HepG2 (cell line): Measurements from ENCODE around the gene OVOL3. TPM values are rescaled to one million over a fixed set of nuclear protein-coding genes. Genes with fewer than 3 reads are reported as not detected.

ENCODE experiments used
- FLYWCH1 ChIP-seq: sonication (generic); formaldehyde crosslinking; IDR thresholded peaks from 2 replicates; pipeline ENCODE4 v1.8.1; 2023; ENCODE audit warnings: mild to moderate bottlenecking, missing genetic modification reagents
- KMT2A ChIP-seq: sonication (generic); formaldehyde crosslinking; IDR thresholded peaks from 2 replicates; pipeline ENCODE4 v1.4.0; 2020; ENCODE audit warnings: missing genetic modification reagents
- MAF1 ChIP-seq: sonication (generic); formaldehyde crosslinking; IDR thresholded peaks from 2 replicates; pipeline ENCODE4 v1.5.0; 2020; ENCODE audit warnings: missing genetic modification reagents, borderline replicate concordance
- NFATC3 ChIP-seq: sonication (generic); formaldehyde crosslinking; IDR thresholded peaks from 2 replicates; pipeline ENCODE4 v1.5.1; 2020; ENCODE audit warnings: mild to moderate bottlenecking, missing genetic modification reagents
- NFIB ChIP-seq: sonication (generic); formaldehyde crosslinking; IDR thresholded peaks from 2 replicates; pipeline ENCODE4 v1.9.0; 2021; ENCODE audit warnings: missing genetic modification reagents, mild to moderate bottlenecking, borderline replicate concordance
- TAF15 ChIP-seq: fragments of 200-400 bp; formaldehyde crosslinking; IDR thresholded peaks from one replicate; pipeline ENCODE4 v1.6.1; 2018; ENCODE audit warnings: mild to moderate bottlenecking, low read depth, low read length; ENCODE audit not compliant: poor library complexity, severe bottlenecking
- TCF12 ChIP-seq, 2 experiments: fragments of 450-650 bp in 1 of 2; sonication (generic) in 1 of 2; formaldehyde crosslinking in 1 of 2; IDR thresholded peaks; 2 replicates each; pipeline versions ENCODE4 v1.6.1 to v1.8.0; 2017 to 2022; ENCODE audit warnings: antibody characterized with exemption in 1 of 2, mild to moderate bottlenecking in 1 of 2, missing genetic modification reagents in 1 of 2, moderate library complexity in 1 of 2
- TOE1 ChIP-seq: sonication (generic); formaldehyde crosslinking; IDR thresholded peaks from 2 replicates; pipeline ENCODE4 v1.4.0; 2020; ENCODE audit warnings: mild to moderate bottlenecking, missing genetic modification reagents
- TP53 ChIP-seq: sonication (generic); formaldehyde crosslinking; conservative IDR thresholded peaks from 2 replicates; pipeline ENCODE4 v1.4.0; 2020; ENCODE audit warnings: missing genetic modification reagents
- ZNF260 ChIP-seq: sonication (generic); formaldehyde crosslinking; IDR thresholded peaks from 2 replicates; pipeline ENCODE4 v1.4.0; 2020; ENCODE audit warnings: missing genetic modification reagents, low read depth, mild to moderate bottlenecking, borderline replicate concordance
- polyA plus RNA-seq, 8 experiments: library from polyadenylated mRNA; depleted of rRNA in 3 of 8; stranded (reverse) in 7 of 8; unstranded in 1 of 8; fragments of >200 nt; fragmentation: Illumina TruSeq in 4 of 8; extraction: Trizol in 4 of 8; gene quantifications; 2 replicates each; pipeline versions ENCODE4 v1.2.1 to v1.2.3, GENCODE V29; 2011 to 2016; ENCODE audit warnings: low read depth in 4 of 8, missing spikeins in 1 of 8, mixed read lengths in 1 of 8; ENCODE audit not compliant: insufficient read depth in 1 of 8
- total RNA-seq, 5 experiments: library from RNA; depleted of rRNA; stranded (reverse); fragments of >200 nt; fragmentation: Illumina TruSeq; extraction: Trizol; gene quantifications; 2 replicates each; pipeline ENCODE4 v1.2.3, GENCODE V29; 2016; ENCODE audit warnings: low read depth in 1 of 5
- TF ChIP-seq, protein P1 (sequence below): sonication (generic); formaldehyde crosslinking; IDR thresholded peaks from 2 replicates; pipeline ENCODE4 v1.4.0; 2020; ENCODE audit warnings: missing genetic modification reagents
- TF ChIP-seq, protein P2 (sequence below): sonication (generic); formaldehyde crosslinking; conservative IDR thresholded peaks from 2 replicates; pipeline ENCODE4 v1.4.0; 2020; ENCODE audit warnings: mild to moderate bottlenecking, missing genetic modification reagents, moderate library complexity
- TF ChIP-seq, protein P3 (sequence below): sonication (generic); formaldehyde crosslinking; IDR thresholded peaks from 2 replicates; pipeline ENCODE4 v1.9.0; 2021; ENCODE audit warnings: missing genetic modification reagents, borderline replicate concordance
- TF ChIP-seq, protein P4 (sequence below): sonication (generic); formaldehyde crosslinking; IDR thresholded peaks from 2 replicates; pipeline ENCODE4 v1.8.1; 2023; ENCODE audit warnings: mild to moderate bottlenecking, inconsistent platforms, moderate library complexity, missing genetic modification reagents, borderline replicate concordance
- TF ChIP-seq, protein P5 (sequence below): sonication (generic); formaldehyde crosslinking; conservative IDR thresholded peaks from 2 replicates; pipeline ENCODE4 v1.8.1; 2023; ENCODE audit warnings: missing genetic modification reagents

OVOL3 gene
- total and polyA plus RNA-seq, 2 of the 13 experiments (the other 11 are each of a cell fraction or from before 2014, with no cell fraction given) = not detected

DNA sequence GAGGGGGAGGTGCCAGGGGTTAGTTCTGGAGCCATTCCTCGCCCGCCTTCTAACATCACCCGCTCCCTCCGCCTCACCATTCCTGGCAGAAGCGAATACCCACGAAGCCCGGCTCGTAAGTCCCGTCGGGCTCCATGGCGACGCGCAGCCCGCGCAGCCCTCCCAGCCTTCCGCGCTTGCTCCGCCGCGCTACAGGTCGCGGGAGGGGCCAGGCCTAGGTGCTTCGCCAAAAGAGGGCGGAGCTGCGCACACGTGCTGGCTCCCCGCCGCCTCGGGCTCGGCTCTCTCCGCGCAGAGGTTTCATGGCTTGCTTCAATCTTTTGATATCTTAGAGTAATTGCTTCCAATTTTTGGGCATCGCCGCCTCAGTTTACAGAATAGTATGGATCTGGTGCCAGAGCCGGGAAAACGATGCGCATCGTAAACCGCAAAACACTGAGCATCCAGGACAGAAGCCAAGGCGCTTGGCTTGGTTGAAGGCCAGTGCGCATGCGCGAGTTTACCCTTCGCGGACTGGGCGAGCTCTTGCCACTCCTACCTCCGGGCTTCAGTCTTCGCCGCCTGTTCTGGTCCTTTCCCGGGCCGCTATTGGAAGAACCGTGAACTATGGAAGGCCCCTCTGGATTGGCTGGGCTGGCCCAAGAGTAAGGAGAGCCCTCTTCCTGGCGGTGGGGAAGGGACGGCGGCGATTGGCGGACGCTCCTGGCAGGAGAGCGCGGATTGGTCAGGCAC lies 3.9 kb downstream of the OVOL3 start, which contains the start of gene POLR2I (continued):
- TF ChIP-seq TCF12 (IDR thresholded peaks at IDR 0.05) = no peak
- TF ChIP-seq TCF12 (CRISPR knock-in tag; IDR thresholded peaks at IDR 0.05) = no peak
- peak; percentile 59 for TF ChIP-seq TP53 (CRISPR knock-in tag)
- no peak for TF ChIP-seq FLYWCH1 (CRISPR knock-in tag)
- TF ChIP-seq ZNF260 = no peak
- TF ChIP-seq, protein P1, sequence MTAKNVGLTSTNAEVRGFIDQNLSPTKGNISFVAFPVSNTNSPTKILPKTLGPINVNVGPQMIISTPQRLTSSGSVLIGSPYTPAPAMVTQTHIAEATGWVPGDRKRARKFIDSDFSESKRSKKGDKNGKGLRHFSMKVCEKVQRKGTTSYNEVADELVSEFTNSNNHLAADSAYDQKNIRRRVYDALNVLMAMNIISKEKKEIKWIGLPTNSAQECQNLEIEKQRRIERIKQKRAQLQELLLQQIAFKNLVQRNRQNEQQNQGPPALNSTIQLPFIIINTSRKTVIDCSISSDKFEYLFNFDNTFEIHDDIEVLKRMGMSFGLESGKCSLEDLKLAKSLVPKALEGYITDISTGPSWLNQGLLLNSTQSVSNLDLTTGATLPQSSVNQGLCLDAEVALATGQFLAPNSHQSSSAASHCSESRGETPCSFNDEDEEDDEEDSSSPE (CRISPR knock-in tag) = peak; percentile 96
- 0 out of 2 replicates have a peak, but pooled peaks have one; percentile 78 for TF ChIP-seq TOE1
- TF ChIP-seq, protein P2, sequence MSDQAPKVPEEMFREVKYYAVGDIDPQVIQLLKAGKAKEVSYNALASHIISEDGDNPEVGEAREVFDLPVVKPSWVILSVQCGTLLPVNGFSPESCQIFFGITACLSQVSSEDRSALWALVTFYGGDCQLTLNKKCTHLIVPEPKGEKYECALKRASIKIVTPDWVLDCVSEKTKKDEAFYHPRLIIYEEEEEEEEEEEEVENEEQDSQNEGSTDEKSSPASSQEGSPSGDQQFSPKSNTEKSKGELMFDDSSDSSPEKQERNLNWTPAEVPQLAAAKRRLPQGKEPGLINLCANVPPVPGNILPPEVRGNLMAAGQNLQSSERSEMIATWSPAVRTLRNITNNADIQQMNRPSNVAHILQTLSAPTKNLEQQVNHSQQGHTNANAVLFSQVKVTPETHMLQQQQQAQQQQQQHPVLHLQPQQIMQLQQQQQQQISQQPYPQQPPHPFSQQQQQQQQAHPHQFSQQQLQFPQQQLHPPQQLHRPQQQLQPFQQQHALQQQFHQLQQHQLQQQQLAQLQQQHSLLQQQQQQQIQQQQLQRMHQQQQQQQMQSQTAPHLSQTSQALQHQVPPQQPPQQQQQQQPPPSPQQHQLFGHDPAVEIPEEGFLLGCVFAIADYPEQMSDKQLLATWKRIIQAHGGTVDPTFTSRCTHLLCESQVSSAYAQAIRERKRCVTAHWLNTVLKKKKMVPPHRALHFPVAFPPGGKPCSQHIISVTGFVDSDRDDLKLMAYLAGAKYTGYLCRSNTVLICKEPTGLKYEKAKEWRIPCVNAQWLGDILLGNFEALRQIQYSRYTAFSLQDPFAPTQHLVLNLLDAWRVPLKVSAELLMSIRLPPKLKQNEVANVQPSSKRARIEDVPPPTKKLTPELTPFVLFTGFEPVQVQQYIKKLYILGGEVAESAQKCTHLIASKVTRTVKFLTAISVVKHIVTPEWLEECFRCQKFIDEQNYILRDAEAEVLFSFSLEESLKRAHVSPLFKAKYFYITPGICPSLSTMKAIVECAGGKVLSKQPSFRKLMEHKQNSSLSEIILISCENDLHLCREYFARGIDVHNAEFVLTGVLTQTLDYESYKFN (CRISPR knock-in tag) = peak; percentile 22
- TF ChIP-seq, protein P3, sequence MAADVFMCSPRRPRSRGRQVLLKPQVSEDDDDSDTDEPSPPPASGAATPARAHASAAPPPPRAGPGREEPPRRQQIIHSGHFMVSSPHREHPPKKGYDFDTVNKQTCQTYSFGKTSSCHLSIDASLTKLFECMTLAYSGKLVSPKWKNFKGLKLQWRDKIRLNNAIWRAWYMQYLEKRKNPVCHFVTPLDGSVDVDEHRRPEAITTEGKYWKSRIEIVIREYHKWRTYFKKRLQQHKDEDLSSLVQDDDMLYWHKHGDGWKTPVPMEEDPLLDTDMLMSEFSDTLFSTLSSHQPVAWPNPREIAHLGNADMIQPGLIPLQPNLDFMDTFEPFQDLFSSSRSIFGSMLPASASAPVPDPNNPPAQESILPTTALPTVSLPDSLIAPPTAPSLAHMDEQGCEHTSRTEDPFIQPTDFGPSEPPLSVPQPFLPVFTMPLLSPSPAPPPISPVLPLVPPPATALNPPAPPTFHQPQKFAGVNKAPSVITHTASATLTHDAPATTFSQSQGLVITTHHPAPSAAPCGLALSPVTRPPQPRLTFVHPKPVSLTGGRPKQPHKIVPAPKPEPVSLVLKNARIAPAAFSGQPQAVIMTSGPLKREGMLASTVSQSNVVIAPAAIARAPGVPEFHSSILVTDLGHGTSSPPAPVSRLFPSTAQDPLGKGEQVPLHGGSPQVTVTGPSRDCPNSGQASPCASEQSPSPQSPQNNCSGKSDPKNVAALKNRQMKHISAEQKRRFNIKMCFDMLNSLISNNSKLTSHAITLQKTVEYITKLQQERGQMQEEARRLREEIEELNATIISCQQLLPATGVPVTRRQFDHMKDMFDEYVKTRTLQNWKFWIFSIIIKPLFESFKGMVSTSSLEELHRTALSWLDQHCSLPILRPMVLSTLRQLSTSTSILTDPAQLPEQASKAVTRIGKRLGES (CRISPR knock-in tag) = peak; percentile 67; the same call in 1 of the 2 replicates
- peak; percentile 75; the same call in 1 of the 2 replicates for TF ChIP-seq KMT2A
- TF ChIP-seq MAF1 (CRISPR knock-in tag) = peak; percentile 90; the same call in 1 of the 2 replicates
- peak; percentile 49; the same call in 1 of the 2 replicates for TF ChIP-seq NFATC3 (CRISPR knock-in tag)
- no peak for TF ChIP-seq NFIB (CRISPR knock-in tag)
- TF ChIP-seq, protein P4, sequence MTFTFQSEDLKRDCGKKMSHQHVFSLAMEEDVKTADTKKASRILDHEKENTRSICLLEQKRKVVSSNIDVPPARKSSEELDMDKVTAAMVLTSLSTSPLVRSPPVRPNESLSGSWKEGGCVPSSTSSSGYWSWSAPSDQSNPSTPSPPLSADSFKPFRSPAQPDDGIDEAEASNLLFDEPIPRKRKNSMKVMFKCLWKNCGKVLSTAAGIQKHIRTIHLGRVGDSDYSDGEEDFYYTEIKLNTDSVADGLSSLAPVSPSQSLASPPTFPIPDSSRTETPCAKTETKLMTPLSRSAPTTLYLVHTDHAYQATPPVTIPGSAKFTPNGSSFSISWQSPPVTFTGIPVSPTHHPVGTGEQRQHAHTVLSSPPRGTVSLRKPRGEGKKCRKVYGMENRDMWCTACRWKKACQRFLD = peak; percentile 95
- TF ChIP-seq, protein P5, sequence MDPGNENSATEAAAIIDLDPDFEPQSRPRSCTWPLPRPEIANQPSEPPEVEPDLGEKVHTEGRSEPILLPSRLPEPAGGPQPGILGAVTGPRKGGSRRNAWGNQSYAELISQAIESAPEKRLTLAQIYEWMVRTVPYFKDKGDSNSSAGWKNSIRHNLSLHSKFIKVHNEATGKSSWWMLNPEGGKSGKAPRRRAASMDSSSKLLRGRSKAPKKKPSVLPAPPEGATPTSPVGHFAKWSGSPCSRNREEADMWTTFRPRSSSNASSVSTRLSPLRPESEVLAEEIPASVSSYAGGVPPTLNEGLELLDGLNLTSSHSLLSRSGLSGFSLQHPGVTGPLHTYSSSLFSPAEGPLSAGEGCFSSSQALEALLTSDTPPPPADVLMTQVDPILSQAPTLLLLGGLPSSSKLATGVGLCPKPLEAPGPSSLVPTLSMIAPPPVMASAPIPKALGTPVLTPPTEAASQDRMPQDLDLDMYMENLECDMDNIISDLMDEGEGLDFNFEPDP (CRISPR knock-in tag) = no peak
- no peak for TF ChIP-seq TAF15
